IPS-18c (cell line): Measurements from ENCODE around the gene ARL6IP5.

Experiments used
- H3K4me3 ChIP-seq: 2 replicates; pipeline ENCODE4 v1.7.0; 2013; ENCODE audit warnings: low read depth, mild to moderate bottlenecking, low read length, moderate library complexity; ENCODE audit not compliant: insufficient read depth
- H3K9me3 ChIP-seq: one replicate; pipeline ENCODE4 v1.6.1; 2013; ENCODE audit warnings: mild to moderate bottlenecking, low read length, moderate library complexity; ENCODE audit not compliant: control insufficient read depth, insufficient read depth

ARL6IP5 gene

DNA sequence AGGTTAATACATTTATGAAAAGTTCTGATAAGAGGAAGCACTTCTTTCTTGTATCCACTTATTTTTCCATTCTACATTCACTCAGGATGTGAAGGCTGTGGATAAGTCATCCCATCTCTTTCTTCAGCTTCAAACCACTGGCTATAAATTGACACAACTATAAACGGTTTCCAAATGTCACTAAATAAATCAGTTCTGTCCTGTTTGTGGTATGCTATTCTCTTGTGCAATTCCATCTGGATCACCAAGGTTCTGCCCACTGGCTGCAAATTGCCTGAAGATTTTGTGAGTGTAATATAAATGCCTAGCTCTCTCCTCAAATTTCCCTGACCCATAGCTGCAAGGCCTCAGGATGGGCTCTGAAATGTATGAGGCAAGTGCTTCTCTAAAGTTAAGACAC, 44.8 kb downstream of the ARL6IP5 start:
- H3K9me3 ChIP-seq = no peaks in the 10 kb centered on the region
- no peak overlapping the region for H3K4me3 ChIP-seq

- Histone ChIP-seq H3K4me3 (no peak overlapping the region), H3K9me3 (no peaks in the 10 kb centered on the region)
These were observed 46.0 kb downstream of the ARL6IP5 start for GRCh38 chr3:69130689-69131088.

DNA sequence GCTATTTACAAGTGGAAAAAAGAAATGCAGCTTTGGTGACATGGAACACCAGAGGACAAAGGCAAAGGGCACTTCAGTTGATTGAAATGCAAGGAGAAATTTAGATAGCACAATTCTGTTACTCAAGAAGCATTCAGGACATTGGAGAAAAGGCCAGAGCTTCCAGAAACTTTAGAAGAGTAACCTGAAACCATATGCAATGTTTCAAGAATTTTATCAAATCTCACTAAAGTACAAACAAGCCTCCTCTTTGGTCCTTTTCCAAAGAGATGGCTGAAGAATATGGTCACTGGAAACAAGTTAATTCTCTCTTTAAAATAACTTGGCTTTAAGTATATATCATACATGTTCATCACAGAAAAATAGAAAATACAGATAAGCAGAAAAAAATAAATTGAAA, 52.3 kb downstream of the ARL6IP5 start:
- no peaks in the 10 kb centered on the region for H3K9me3 ChIP-seq
- H3K4me3 ChIP-seq = no peak overlapping the region

DNA sequence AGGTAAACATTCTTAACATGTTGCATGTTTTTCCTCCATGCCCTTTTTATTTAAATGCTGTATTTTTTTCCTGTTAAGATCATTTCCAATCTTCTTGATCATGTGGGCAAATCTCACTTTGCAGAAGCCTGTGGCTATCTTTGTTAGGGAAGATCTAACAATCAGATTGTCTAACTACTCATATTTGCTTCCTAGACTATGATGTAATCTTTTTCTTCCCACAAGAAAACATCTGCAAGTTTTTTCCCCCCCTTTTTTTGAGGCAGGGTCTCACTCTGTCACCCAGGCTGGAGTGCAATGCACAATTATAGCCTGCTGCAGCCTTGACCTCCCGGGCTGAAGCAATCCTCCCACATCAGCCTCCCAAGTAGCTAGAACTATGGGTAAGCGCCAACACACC, 52.7 kb downstream of the ARL6IP5 start:
- Histone ChIP-seq H3K9me3 (no peaks in the 10 kb centered on the region), H3K4me3 (no peak overlapping the region)

- H3K9me3 ChIP-seq = no peaks in the 10 kb centered on the region
- no peak overlapping the region for H3K4me3 ChIP-seq
These were observed 56.6 kb downstream of the ARL6IP5 start for GRCh38 chr3:69141313-69141712.

GRCh38 chr3:69142090-69142489, 57.4 kb downstream of the ARL6IP5 start:
- Histone ChIP-seq H3K9me3 (no peaks in the 10 kb centered on the region), H3K4me3 (no peak overlapping the region)

- Histone ChIP-seq H3K9me3 (no peaks in the 10 kb centered on the region), H3K4me3 (no peak overlapping the region)
These were observed 58.2 kb downstream of the ARL6IP5 start for GRCh38 chr3:69142797-69143454.

DNA sequence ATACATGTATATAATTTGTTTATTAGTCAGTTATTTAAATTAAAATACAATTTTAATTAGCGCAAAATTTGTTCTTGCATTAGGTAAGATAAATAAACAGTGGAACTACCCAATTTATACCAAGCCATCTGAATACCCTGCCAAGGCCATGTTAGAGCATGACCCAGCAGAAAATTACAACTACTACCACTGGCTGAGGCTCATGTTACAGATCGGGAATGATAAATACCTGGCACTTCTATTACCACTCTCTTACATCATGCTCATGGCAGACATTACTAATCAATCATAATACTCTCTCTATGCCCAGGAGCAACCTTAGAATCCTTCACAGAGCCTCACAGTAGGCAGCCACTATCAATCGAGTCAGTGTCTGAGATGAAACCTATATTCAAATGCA, 58.9 kb downstream of the ARL6IP5 start:
- Histone ChIP-seq H3K9me3 (no peaks in the 10 kb centered on the region), H3K4me3 (no peak overlapping the region)

GRCh38 chr3:69144631-69145245, 60.0 kb downstream of the ARL6IP5 start:
- H3K4me3 ChIP-seq = no peak overlapping the region
- H3K9me3 ChIP-seq = no peaks in the 10 kb centered on the region

DNA sequence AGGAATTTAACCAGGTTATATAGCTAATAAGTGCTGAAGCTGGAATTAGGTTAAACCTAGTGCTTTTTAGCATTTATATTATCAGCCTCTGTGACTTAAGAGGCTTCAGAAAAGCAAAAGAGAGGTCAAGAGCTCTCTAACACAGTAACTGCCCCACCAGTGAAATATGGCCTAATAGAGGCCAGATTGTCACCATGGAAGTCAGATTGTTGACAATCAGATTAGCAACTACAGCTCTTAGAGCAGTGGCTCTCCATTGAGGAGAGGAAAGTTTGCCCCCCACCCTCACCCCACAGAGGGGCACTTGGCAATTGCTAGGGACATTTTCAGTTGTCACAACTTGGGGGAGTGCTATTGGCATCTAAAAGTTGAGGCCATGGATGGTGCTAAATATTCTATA, 61.0 kb downstream of the ARL6IP5 start:
- H3K4me3 ChIP-seq = no peak overlapping the region

GRCh38 chr3:69149586-69149985, 64.8 kb downstream of the ARL6IP5 start:
- Histone ChIP-seq H3K9me3 (no peaks in the 10 kb centered on the region), H3K4me3 (no peak overlapping the region)

More for the DNA sequence above, 61.0 kb downstream of the ARL6IP5 start:
- no peaks in the 10 kb centered on the region for H3K9me3 ChIP-seq
